Measurements from ENCODE around the gene CDH12. TPM values are rescaled to one million over a fixed set of nuclear protein-coding genes. Genes with fewer than 3 reads are reported as not detected.
"Not testable (repeated sequence)": the region's sequence is repeated elsewhere in the genome, so short reads cannot be mapped to it uniquely, and the experiment has no call there.

The CDH12 gene
- total RNA-seq, 4 donors from 2014 or later, result not detected

DNA sequence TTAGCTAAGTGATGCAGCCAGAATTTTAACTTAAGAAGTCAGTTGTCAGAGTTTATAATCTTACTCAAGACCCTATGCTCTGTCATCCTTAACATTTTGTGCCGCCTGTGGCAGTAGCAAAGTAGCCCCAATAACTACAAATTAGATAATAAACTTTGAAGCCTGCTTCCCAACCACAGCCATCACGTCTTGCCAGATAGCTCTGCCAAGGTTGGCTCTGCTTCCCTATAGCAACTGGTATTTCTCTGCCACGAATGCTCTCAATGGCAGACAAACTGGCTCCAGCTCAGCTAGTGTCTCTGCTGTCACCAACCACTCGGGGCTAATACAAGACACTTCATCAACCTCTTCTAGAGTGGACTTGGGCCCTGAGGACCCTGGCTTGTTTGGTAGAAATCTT lies 576.1 kb downstream of the CDH12 start:
- intact Hi-C loops (cut with DNase I), result no loop called here
- Histone ChIP-seq H3K36me3 (no peaks in the 10 kb centered on the region), H3K4me3 (no peak overlapping the region), H3K27ac (replicated peaks in 1 of 4) (no peak overlapping the region), H3K9me3 (peaks cover 0 to 8% (median 0%) of the 10 kb centered on the region in 4 donors), H3K27me3 (no peaks in the 10 kb centered on the region), H3K4me1 (no peaks in the 10 kb centered on the region)
- 64% methylated on average over 4 of the region's 4 CpGs for WGBS
- no peak for DNase-seq (ENCODE audit: extremely low spot score)
- TF ChIP-seq, protein P1, sequence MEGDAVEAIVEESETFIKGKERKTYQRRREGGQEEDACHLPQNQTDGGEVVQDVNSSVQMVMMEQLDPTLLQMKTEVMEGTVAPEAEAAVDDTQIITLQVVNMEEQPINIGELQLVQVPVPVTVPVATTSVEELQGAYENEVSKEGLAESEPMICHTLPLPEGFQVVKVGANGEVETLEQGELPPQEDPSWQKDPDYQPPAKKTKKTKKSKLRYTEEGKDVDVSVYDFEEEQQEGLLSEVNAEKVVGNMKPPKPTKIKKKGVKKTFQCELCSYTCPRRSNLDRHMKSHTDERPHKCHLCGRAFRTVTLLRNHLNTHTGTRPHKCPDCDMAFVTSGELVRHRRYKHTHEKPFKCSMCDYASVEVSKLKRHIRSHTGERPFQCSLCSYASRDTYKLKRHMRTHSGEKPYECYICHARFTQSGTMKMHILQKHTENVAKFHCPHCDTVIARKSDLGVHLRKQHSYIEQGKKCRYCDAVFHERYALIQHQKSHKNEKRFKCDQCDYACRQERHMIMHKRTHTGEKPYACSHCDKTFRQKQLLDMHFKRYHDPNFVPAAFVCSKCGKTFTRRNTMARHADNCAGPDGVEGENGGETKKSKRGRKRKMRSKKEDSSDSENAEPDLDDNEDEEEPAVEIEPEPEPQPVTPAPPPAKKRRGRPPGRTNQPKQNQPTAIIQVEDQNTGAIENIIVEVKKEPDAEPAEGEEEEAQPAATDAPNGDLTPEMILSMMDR (IDR thresholded peaks at IDR 0.05), result no peak
- TF ChIP-seq EP300 (IDR thresholded peaks at IDR 0.05) (no peak), POLR2AphosphoS5 (IDR thresholded peaks at IDR 0.05) (no peak), POLR2A (IDR thresholded peaks at IDR 0.05; ENCODE audit: low read depth) (no peak)

DNA sequence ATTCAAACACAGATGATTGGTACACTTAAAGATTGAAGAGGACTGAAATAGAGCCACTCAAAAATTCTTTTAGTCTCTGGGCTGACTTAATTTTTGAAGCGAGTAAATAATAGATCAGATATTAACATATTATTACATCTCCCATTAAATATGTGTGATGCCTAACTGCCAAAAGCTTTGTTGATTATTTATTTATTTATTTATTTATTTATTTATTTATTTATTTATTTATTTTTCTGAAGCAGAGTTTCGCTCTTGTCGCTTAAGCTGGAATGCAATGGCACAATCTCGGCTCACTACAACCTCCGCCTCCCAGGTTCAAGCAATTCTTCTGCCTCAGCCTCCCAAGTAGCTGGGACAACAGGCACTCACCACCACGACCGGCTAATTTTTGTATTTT lies 587.3 kb downstream of the CDH12 start:
- H3K27me3 ChIP-seq; intact Hi-C loops (cut with DNase I); H3K4me3 ChIP-seq: not testable (repeated sequence)

DNA sequence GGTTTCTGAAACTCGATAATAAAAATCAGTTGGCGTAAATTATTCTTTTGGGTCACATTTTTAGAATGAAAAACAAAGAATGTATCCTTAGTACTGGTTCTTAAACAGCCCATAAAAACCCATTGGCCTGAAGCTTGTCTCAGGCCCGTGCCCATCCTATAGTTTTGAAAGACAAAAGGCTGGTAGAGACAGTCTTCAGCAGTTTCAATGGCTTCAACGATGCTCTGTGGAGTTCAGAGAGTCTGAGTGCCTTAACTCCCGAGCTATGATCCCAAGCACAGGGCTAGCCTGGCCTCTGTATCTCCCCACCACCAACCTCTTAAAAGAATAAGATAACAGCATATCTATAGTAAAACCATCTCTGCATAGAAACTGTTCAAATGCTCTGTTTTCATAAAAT lies 595.0 kb downstream of the CDH12 start:
- Histone ChIP-seq H3K27ac (replicated peaks in 1 of 4) (no peak overlapping the region), H3K4me3 (no peak overlapping the region), H3K36me3 (no peaks in the 10 kb centered on the region), H3K9me3 (no peaks in the 10 kb centered on the region), H3K27me3 (no peaks in the 10 kb centered on the region), H3K4me1 (no peaks in the 10 kb centered on the region)
- 68% methylated on average over 5 of the region's 5 CpGs for WGBS
- intact Hi-C loops (cut with DNase I), result no loop called here
- no peak for DNase-seq (ENCODE audit: extremely low spot score)
- TF ChIP-seq EP300 (IDR thresholded peaks at IDR 0.05), result no peak
- TF ChIP-seq POLR2AphosphoS5 (IDR thresholded peaks at IDR 0.05), result no peak
- no peak for TF ChIP-seq POLR2A (IDR thresholded peaks at IDR 0.05; ENCODE audit: low read depth)
- TF ChIP-seq, protein P1 (IDR thresholded peaks at IDR 0.05), result no peak

More for the DNA sequence above, 587.3 kb downstream of the CDH12 start:
- 79% methylated on average over 7 of the region's 7 CpGs for WGBS
- H3K27ac ChIP-seq (replicated peaks in 1 of 4); H3K9me3 ChIP-seq; H3K36me3 ChIP-seq; H3K4me1 ChIP-seq; DNase-seq (ENCODE audit: extremely low spot score): not testable (repeated sequence)

DNA sequence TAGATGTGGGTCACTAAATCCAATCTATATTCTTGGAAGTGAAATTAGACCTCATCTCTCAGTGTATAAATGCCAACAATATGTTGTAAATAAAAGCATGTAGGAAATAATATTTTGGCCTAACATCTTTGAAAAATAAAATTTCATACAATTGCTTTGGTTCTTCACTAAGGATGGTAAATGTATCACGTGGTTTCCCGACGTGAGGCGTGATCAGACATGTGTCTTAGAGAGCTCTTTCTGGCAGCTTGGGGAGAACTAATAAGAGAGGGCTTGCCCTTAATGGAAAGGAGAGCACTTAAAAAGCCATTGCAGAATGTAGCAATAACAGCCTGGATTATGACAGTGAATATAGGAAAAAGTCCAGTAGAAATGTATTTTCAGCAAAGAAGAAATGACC lies 602.6 kb downstream of the CDH12 start:
- intact Hi-C loops (cut with DNase I), result no loop called here
- no peak overlapping the region for H3K27ac ChIP-seq (replicated peaks in 1 of 4)
- TF ChIP-seq, protein P1 (IDR thresholded peaks at IDR 0.05), result no peak
- TF ChIP-seq EP300 (IDR thresholded peaks at IDR 0.05) (no peak), POLR2AphosphoS5 (IDR thresholded peaks at IDR 0.05) (no peak), POLR2A (IDR thresholded peaks at IDR 0.05; ENCODE audit: low read depth) (no peak)
- 48% methylated on average over 4 of the region's 4 CpGs for WGBS
- no peaks in the 10 kb centered on the region for H3K27me3 ChIP-seq
- no peaks in the 10 kb centered on the region for H3K4me1 ChIP-seq
- no peaks in the 10 kb centered on the region for H3K36me3 ChIP-seq
- H3K9me3 ChIP-seq, result no peaks in the 10 kb centered on the region
- no peak for DNase-seq (ENCODE audit: extremely low spot score)
- no peak overlapping the region for H3K4me3 ChIP-seq

DNA sequence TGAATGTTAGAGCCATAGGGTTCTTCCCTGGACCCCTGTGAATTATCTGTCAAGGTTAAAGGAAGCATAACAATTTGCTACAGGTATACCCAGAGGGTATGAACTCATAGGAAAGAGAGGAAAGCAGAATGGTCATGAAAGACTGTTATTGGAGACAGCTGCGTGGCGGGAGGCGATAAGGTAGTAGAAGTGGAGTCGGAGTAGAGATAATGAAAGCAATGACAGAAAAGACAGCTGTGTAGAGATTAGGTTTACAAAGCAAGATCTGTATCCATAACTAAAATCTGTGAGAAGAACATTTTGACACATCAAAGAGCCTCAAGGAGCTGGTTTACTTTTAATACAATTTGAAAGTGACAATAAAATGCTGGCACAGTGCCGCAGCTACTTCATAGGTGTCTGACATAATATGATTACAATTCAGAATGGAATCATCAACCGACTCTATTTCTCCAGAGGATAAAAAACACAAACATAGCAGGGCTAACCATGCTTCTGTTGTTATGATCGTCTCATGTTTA lies 603.9 kb downstream of the CDH12 start:
- WGBS, result 41% methylated on average over 7 of the region's 7 CpGs
- Histone ChIP-seq H3K9me3 (no peaks in the 10 kb centered on the region), H3K36me3 (no peaks in the 10 kb centered on the region), H3K27me3 (no peaks in the 10 kb centered on the region), H3K4me3 (no peak overlapping the region), H3K27ac (replicated peaks in 1 of 4) (no peak overlapping the region), H3K4me1 (no peaks in the 10 kb centered on the region)
- TF ChIP-seq POLR2AphosphoS5 (IDR thresholded peaks at IDR 0.05) (no peak), EP300 (IDR thresholded peaks at IDR 0.05) (no peak), POLR2A (IDR thresholded peaks at IDR 0.05; ENCODE audit: low read depth) (no peak)
- TF ChIP-seq, protein P1 (IDR thresholded peaks at IDR 0.05), result no peak
- intact Hi-C loops (cut with DNase I), result no loop called here
- no peak for DNase-seq (ENCODE audit: extremely low spot score)
